Lower lobe of right lung (tissue), 2 donors: ENCODE data around the gene ACAP1. TPM values are rescaled to one million over a fixed set of nuclear protein-coding genes. Genes with fewer than 3 reads are reported as not detected.
A peak's percentile ranks its signal among the peaks of the same experiment; 100 is the strongest.

Source experiments
- ATAC-seq, 2 donors: fragments of 200-7000 bp; cut with Tn5 transposase; one replicate each; pipeline ENCODE4 v1.9.1; 2020 to 2022; ENCODE audit warnings: mild to moderate bottlenecking in 2 of 2, moderate library complexity in 2 of 2
- DNase-seq: peaks from one replicate; pipeline ENCODE4 v3.0.0-alpha.2; 2020
- H3K27ac ChIP-seq: fragments of 200-600 bp; one replicate; pipeline ENCODE4 v1.8.0; 2022
- H3K27me3 ChIP-seq: fragments of 200-600 bp; one replicate; pipeline ENCODE4 v1.8.0; 2022; ENCODE audit warnings: low read depth
- H3K36me3 ChIP-seq: fragments of 200-600 bp; one replicate; pipeline ENCODE4 v1.8.0; 2022; ENCODE audit warnings: mild to moderate bottlenecking
- H3K4me1 ChIP-seq: fragments of 200-600 bp; one replicate; pipeline ENCODE4 v1.8.0; 2022
- H3K4me3 ChIP-seq: fragments of 200-600 bp; one replicate; pipeline ENCODE4 v1.8.0; 2022; ENCODE audit warnings: mild to moderate bottlenecking
- H3K9me3 ChIP-seq: fragments of 200-600 bp; one replicate; pipeline ENCODE4 v1.8.0; 2022
- intact Hi-C: fragments of 100-400 bp; cut with DNase I; formaldehyde crosslinking; loops from one replicate; pipeline ENCODE4 v1.11.0; 2022
- total RNA-seq: library from RNA; stranded (reverse); fragmentation: NEBNext Ultra II Directional; extraction: Animal tissue kit (Norgen Biotek cat#: 25700); gene quantifications from one replicate; pipeline ENCODE4 v1.2.1, GENCODE V29; 2021
- TF ChIP-seq, protein P1 (sequence below): fragments of 200-600 bp; IDR thresholded peaks from one replicate; pipeline ENCODE4 v1.8.0; 2022; ENCODE audit warnings: antibody characterized with exemption, mild to moderate bottlenecking
- donor health status: DM: no; HTN: yes; CAD: no; lungs with severe emphysema.

Gene ACAP1
- total RNA-seq, 1 donor from 2014 or later, result 26.5 TPM

GRCh38 chr17:7296189-7296861 is 40.0 kb upstream of the ACAP1 start:
- H3K4me3 ChIP-seq, result peak overlapping the region; percentile 28
- ATAC-seq (peak; percentile 89 to 94), DNase-seq (peak; percentile 89)
- intact Hi-C loops, result no loop called here
- peaks cover 29% of the 10 kb centered on the region for H3K4me1 ChIP-seq
- no peaks in the 10 kb centered on the region for H3K36me3 ChIP-seq
- peaks cover 49% of the 10 kb centered on the region for H3K27me3 ChIP-seq
- H3K9me3 ChIP-seq, result no peaks in the 10 kb centered on the region
- TF ChIP-seq, protein P1, sequence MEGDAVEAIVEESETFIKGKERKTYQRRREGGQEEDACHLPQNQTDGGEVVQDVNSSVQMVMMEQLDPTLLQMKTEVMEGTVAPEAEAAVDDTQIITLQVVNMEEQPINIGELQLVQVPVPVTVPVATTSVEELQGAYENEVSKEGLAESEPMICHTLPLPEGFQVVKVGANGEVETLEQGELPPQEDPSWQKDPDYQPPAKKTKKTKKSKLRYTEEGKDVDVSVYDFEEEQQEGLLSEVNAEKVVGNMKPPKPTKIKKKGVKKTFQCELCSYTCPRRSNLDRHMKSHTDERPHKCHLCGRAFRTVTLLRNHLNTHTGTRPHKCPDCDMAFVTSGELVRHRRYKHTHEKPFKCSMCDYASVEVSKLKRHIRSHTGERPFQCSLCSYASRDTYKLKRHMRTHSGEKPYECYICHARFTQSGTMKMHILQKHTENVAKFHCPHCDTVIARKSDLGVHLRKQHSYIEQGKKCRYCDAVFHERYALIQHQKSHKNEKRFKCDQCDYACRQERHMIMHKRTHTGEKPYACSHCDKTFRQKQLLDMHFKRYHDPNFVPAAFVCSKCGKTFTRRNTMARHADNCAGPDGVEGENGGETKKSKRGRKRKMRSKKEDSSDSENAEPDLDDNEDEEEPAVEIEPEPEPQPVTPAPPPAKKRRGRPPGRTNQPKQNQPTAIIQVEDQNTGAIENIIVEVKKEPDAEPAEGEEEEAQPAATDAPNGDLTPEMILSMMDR, result peak; percentile 97
- no peak overlapping the region for H3K27ac ChIP-seq

DNA sequence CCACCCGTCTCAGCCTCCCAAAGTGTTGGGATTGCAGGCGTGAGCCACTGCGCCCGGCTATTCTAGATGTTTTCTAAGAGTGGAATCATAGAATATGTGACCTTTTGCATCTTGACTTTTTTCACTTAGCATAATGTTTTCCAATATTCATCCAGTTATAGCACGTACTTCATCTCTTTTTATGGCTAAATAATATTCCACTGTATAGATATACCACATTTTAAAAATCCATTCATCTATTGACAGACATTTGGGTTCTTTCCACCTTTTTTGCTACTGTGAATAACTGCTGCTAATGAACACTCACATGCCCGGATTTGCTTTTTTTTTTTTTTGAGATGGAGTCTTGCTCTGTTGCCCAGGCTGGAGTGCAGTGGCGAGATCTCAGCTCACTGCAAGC is 32.1 kb upstream of the ACAP1 start:
- no peaks in the 10 kb centered on the region for H3K27me3 ChIP-seq
- ATAC-seq (no peak), DNase-seq (no peak)
- peaks cover 2% of the 10 kb centered on the region for H3K36me3 ChIP-seq
- TF ChIP-seq, protein P1, result no peak
- no peaks in the 10 kb centered on the region for H3K9me3 ChIP-seq
- H3K4me1 ChIP-seq, result peaks cover 7% of the 10 kb centered on the region
- intact Hi-C loops, result no loop called here
- H3K27ac ChIP-seq, result no peak overlapping the region
- no peak overlapping the region for H3K4me3 ChIP-seq

DNA sequence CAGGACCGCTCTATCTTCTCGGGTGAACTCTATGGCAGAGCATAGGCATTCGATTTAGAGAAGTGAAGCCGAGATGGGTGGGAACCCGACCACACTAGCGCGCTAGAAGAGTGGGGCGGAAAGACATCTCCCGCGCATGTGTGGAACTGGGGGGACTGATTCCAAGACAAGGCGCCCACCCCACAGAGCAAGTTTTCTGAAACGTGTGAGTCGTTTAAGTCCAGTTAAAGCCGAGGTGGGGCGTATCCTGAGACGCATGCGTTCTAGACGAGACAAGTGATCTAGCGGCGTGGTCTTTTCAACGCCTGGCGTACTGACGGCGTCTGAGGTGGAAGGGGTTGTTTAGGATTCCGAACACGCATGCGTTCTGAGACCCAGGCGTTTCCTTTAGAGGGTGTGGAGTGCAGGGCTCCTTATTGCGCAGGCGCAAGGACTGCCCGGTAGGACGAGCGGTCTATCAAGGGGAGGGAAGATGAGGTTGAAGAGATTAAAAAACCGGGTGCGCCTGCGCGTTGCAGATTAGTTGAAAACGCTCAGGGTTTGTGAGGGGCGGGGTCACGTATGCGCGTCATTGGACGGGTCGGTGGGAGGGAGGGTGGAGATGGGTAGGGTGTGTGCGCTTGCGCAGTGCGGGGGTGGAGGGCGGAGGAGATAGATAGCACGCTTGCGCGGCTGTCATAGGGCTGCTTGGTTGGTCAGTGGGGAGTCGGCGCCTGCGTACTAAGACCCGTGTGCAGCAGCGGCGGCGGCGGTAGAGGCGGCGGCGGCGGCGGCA is 29.2 kb upstream of the ACAP1 start, which contains the start of gene EIF5A:
TSS of gene EIF5A (plus strand) at position 718 of the 775 bp plus-strand sequence. CDS start 2,008 bp downstream, outside the sequence.
- DNase-seq (peak; percentile 100), ATAC-seq (peak; percentile 93 to 97)
- Histone ChIP-seq H3K27ac (peak within 1 kb of the TSS; percentile 96), H3K9me3 (no peaks in the 10 kb centered on the region), H3K36me3 (peaks cover 31% of the 10 kb centered on the region), H3K4me1 (peaks cover 19% of the 10 kb centered on the region), H3K27me3 (no peaks in the 10 kb centered on the region), H3K4me3 (peak within 1 kb of the TSS; percentile 88)
- intact Hi-C loops, result no loop called here
- TF ChIP-seq, protein P1, result no peak

- H3K4me3 ChIP-seq, result peak overlapping the region; percentile 88
- peaks cover 39% of the 10 kb centered on the region for H3K36me3 ChIP-seq
- no peaks in the 10 kb centered on the region for H3K9me3 ChIP-seq
- intact Hi-C loops, result no loop called here
- H3K4me1 ChIP-seq, result peaks cover 19% of the 10 kb centered on the region
- TF ChIP-seq, protein P1, result no peak
- ATAC-seq (peak; percentile 52 to 57), DNase-seq (peak; percentile 78)
- H3K27me3 ChIP-seq, result no peaks in the 10 kb centered on the region
- peak overlapping the region; percentile 96 for H3K27ac ChIP-seq
Observed at GRCh38 chr17:7307686-7308624, 28.4 kb upstream of the ACAP1 start.
